Neural cell (in vitro differentiated cells): ENCODE results near the gene ANO1. TPM values are rescaled to one million over a fixed set of nuclear protein-coding genes. Genes with fewer than 3 reads are reported as not detected.

Experiments used
- H2AFZ ChIP-seq: fragments of 200-600, 300-800 bp; sonication (generic), shearing (Covaris generic); 2 replicates; pipeline ENCODE4 v1.6.0; 2014; ENCODE audit warnings: low read depth, mild to moderate bottlenecking, antibody characterized with exemption, low read length, moderate library complexity
- H3F3A ChIP-seq: fragments of 200-600 bp; shearing (Covaris generic); 2 replicates; pipeline ENCODE4 v1.6.1; 2016; ENCODE audit warnings: mild to moderate bottlenecking, moderate library complexity, mixed read lengths, antibody characterized with exemption, low read length; ENCODE audit not compliant: insufficient read depth, poor library complexity, severe bottlenecking
- H3K27ac ChIP-seq: fragments of 200-600, 300-800 bp; sonication (generic), shearing (Covaris generic); 2 replicates; pipeline ENCODE4 v1.5.1; 2014; ENCODE audit warnings: mild to moderate bottlenecking, low read length, moderate library complexity
- H3K27me3 ChIP-seq: fragments of 300-800, 200-600 bp; sonication (generic), shearing (Covaris generic); 2 replicates; pipeline ENCODE4 v1.6.0; 2014; ENCODE audit warnings: mild to moderate bottlenecking, low read depth, low read length, moderate library complexity; ENCODE audit not compliant: insufficient read depth
- H3K36me3 ChIP-seq: fragments of 300-800, 200-600 bp; sonication (generic), shearing (Covaris generic); 2 replicates; pipeline ENCODE4 v1.5.1; 2014; ENCODE audit warnings: mild to moderate bottlenecking, antibody characterized with exemption, low read length, moderate library complexity; ENCODE audit not compliant: insufficient read depth
- H3K4me2 ChIP-seq: fragments of 300-800, 200-600 bp; sonication (generic), shearing (Covaris generic); 2 replicates; pipeline ENCODE4 v1.6.0; 2014; ENCODE audit warnings: mild to moderate bottlenecking, low read length
- H3K4me3 ChIP-seq: fragments of 300-800, 200-600 bp; sonication (generic), shearing (Covaris generic); 2 replicates; pipeline ENCODE4 v1.5.1; 2014; ENCODE audit warnings: mild to moderate bottlenecking, low read length, moderate library complexity
- H3K79me2 ChIP-seq: fragments of 200-600 bp; shearing (Covaris generic); replicated peaks from 2 replicates; pipeline ENCODE4 v1.6.0; 2014; ENCODE audit warnings: mild to moderate bottlenecking, low read length, moderate library complexity; ENCODE audit not compliant: insufficient read depth
- H3K9ac ChIP-seq: fragments of 300-800, 200-600 bp; sonication (generic), shearing (Covaris generic); 2 replicates; pipeline ENCODE4 v1.6.1; 2016; ENCODE audit warnings: mild to moderate bottlenecking, low read length, mixed read lengths
- H3K9me2 ChIP-seq: fragments of 200-600 bp; shearing (Covaris generic); 2 replicates; pipeline ENCODE4 v1.6.1; 2016; ENCODE audit warnings: mild to moderate bottlenecking, low read length, mixed read lengths; ENCODE audit not compliant: insufficient read depth
- H3K9me3 ChIP-seq: fragments of 200-600, 300-800 bp; sonication (generic), shearing (Covaris generic); 2 replicates; pipeline ENCODE4 v1.6.1; 2016; ENCODE audit warnings: mild to moderate bottlenecking, mixed run types, low read length, moderate library complexity, mixed read lengths
- H4K20me1 ChIP-seq: fragments of 200-600 bp; shearing (Covaris generic); 2 replicates; pipeline ENCODE4 v1.6.1; 2016; ENCODE audit warnings: mild to moderate bottlenecking, mixed run types; ENCODE audit not compliant: insufficient read depth
- EP300 ChIP-seq: fragments of 450-650 bp; conservative IDR thresholded peaks from 2 replicates; pipeline ENCODE4 v1.6.1; 2014; ENCODE audit warnings: antibody characterized with exemption, mild to moderate bottlenecking, moderate library complexity; ENCODE audit not compliant: poor library complexity, severe bottlenecking
- EZH2 ChIP-seq: fragments of 200-600, 300-800 bp; shearing (Covaris generic), sonication (generic); IDR thresholded peaks from 2 replicates; pipeline ENCODE4 v1.6.1; 2014; ENCODE audit warnings: antibody characterized with exemption, low read length, borderline replicate concordance, mild to moderate bottlenecking; ENCODE audit not compliant: insufficient read depth, poor library complexity, severe bottlenecking
- MXI1 ChIP-seq: fragments of 450-650 bp; conservative IDR thresholded peaks from 2 replicates; pipeline ENCODE4 v1.6.1; 2014; ENCODE audit warnings: antibody characterized with exemption, mild to moderate bottlenecking; ENCODE audit not compliant: poor library complexity, severe bottlenecking
- POLR2AphosphoS5 ChIP-seq: IDR thresholded peaks from 2 replicates; pipeline ENCODE4 v1.6.1; 2012
- RAD21 ChIP-seq: fragments of 450-650 bp; conservative IDR thresholded peaks from 2 replicates; pipeline ENCODE4 v1.6.1; 2014; ENCODE audit warnings: antibody characterized with exemption, mild to moderate bottlenecking, moderate library complexity
- SMC3 ChIP-seq: fragments of 450-650 bp; conservative IDR thresholded peaks from 2 replicates; pipeline ENCODE4 v1.6.1; 2014; ENCODE audit warnings: antibody characterized with exemption, mild to moderate bottlenecking, moderate library complexity; ENCODE audit not compliant: poor library complexity
- TAF1 ChIP-seq: IDR thresholded peaks from 2 replicates; pipeline ENCODE4 v1.6.1; 2012; ENCODE audit warnings: low read depth
- polyA plus RNA-seq: library from polyadenylated mRNA; depleted of rRNA; stranded (reverse); fragments of >200 nt; gene quantifications from 2 replicates; pipeline ENCODE4 v1.2.3, GENCODE V29; 2014
- TF ChIP-seq, protein P1 (sequence below): fragments of 450-650 bp; IDR thresholded peaks from 2 replicates; pipeline ENCODE4 v1.5.1; 2014; ENCODE audit warnings: antibody characterized with exemption, mild to moderate bottlenecking, moderate library complexity; ENCODE audit not compliant: poor library complexity, severe bottlenecking
- TF ChIP-seq, protein P2 (sequence below): IDR thresholded peaks from 2 replicates; pipeline ENCODE4 v1.6.1; 2012; ENCODE audit warnings: borderline replicate concordance

The ANO1 gene
- polyA plus RNA-seq, 1 donor from 2014 or later, result not detected

DNA sequence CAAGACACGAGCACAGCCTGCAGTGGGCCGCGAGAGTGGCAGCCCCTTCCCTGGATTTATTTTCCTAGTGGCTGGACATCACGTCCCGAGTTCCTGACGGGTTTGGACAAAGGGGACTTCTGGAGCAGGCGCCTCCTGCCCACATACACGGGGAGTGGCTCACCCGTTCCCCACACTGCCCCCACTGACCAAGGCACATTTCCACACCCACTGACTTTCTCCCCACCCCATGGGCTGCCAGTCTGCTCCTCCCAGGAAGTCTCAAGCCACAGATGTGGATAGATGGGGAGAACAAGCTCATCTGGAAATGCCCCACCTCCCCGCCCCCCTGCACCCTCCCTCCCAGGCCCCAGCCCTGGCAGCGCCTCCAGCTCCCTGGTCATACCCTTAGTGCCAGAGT is 91.0 kb downstream of the ANO1 start:
- Histone ChIP-seq H3K9me3 (no peaks in the 10 kb centered on the region), H3K9ac (no peak overlapping the region), H2AFZ (no peak overlapping the region), H3K4me2 (no peak overlapping the region), H3K79me2 (no peaks in the 10 kb centered on the region), H3K27me3 (no peaks in the 10 kb centered on the region), H4K20me1 (no peaks in the 10 kb centered on the region), H3K4me3 (no peak overlapping the region), H3K36me3 (no peaks in the 10 kb centered on the region), H3K9me2 (no peaks in the 10 kb centered on the region), H3F3A (no peaks in the 10 kb centered on the region), H3K27ac (no peak overlapping the region)
- TF ChIP-seq TAF1, result no peak
- TF ChIP-seq POLR2AphosphoS5, result no peak
- TF ChIP-seq EP300, result no peak

DNA sequence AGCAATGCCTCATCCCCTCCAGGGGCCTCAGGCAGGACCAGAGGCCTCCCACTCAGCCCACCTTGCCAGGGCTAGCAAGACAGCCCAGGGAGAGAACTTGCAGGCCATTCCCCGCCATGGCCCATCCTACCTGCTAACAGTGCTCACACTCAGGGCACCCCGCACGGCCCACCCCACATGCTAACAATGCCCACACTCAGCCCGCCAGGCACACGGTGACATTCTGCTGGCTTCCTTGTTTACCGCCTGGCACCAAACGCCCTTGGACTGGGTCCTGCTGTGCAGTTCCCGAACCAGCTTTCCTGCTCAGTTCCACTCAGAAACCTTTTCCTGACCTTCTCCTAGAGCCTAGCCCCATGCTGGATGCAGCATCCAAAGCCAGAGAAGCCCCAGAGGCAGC is 91.5 kb downstream of the ANO1 start:
- TF ChIP-seq MXI1, result no peak
- TF ChIP-seq TAF1, result no peak
- TF ChIP-seq EP300, result no peak
- TF ChIP-seq, protein P1, sequence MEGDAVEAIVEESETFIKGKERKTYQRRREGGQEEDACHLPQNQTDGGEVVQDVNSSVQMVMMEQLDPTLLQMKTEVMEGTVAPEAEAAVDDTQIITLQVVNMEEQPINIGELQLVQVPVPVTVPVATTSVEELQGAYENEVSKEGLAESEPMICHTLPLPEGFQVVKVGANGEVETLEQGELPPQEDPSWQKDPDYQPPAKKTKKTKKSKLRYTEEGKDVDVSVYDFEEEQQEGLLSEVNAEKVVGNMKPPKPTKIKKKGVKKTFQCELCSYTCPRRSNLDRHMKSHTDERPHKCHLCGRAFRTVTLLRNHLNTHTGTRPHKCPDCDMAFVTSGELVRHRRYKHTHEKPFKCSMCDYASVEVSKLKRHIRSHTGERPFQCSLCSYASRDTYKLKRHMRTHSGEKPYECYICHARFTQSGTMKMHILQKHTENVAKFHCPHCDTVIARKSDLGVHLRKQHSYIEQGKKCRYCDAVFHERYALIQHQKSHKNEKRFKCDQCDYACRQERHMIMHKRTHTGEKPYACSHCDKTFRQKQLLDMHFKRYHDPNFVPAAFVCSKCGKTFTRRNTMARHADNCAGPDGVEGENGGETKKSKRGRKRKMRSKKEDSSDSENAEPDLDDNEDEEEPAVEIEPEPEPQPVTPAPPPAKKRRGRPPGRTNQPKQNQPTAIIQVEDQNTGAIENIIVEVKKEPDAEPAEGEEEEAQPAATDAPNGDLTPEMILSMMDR, result no peak
- TF ChIP-seq, protein P2, sequence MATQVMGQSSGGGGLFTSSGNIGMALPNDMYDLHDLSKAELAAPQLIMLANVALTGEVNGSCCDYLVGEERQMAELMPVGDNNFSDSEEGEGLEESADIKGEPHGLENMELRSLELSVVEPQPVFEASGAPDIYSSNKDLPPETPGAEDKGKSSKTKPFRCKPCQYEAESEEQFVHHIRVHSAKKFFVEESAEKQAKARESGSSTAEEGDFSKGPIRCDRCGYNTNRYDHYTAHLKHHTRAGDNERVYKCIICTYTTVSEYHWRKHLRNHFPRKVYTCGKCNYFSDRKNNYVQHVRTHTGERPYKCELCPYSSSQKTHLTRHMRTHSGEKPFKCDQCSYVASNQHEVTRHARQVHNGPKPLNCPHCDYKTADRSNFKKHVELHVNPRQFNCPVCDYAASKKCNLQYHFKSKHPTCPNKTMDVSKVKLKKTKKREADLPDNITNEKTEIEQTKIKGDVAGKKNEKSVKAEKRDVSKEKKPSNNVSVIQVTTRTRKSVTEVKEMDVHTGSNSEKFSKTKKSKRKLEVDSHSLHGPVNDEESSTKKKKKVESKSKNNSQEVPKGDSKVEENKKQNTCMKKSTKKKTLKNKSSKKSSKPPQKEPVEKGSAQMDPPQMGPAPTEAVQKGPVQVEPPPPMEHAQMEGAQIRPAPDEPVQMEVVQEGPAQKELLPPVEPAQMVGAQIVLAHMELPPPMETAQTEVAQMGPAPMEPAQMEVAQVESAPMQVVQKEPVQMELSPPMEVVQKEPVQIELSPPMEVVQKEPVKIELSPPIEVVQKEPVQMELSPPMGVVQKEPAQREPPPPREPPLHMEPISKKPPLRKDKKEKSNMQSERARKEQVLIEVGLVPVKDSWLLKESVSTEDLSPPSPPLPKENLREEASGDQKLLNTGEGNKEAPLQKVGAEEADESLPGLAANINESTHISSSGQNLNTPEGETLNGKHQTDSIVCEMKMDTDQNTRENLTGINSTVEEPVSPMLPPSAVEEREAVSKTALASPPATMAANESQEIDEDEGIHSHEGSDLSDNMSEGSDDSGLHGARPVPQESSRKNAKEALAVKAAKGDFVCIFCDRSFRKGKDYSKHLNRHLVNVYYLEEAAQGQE, result no peak
- TF ChIP-seq EZH2, result no peak
- no peak for TF ChIP-seq SMC3
- no peak for TF ChIP-seq RAD21
- no peak for TF ChIP-seq POLR2AphosphoS5

More for the DNA sequence above, 91.5 kb downstream of the ANO1 start:
- Histone ChIP-seq H3K27ac (no peak overlapping the region), H3K36me3 (no peaks in the 10 kb centered on the region), H3K79me2 (no peaks in the 10 kb centered on the region), H3K9me3 (no peaks in the 10 kb centered on the region), H2AFZ (no peak overlapping the region), H4K20me1 (no peaks in the 10 kb centered on the region), H3F3A (no peaks in the 10 kb centered on the region), H3K4me2 (no peak overlapping the region), H3K9ac (no peak overlapping the region), H3K9me2 (no peaks in the 10 kb centered on the region), H3K4me3 (no peak overlapping the region), H3K27me3 (no peaks in the 10 kb centered on the region)
